Measurements from ENCODE around the gene ELOB.

Gene ELOB

DNA sequence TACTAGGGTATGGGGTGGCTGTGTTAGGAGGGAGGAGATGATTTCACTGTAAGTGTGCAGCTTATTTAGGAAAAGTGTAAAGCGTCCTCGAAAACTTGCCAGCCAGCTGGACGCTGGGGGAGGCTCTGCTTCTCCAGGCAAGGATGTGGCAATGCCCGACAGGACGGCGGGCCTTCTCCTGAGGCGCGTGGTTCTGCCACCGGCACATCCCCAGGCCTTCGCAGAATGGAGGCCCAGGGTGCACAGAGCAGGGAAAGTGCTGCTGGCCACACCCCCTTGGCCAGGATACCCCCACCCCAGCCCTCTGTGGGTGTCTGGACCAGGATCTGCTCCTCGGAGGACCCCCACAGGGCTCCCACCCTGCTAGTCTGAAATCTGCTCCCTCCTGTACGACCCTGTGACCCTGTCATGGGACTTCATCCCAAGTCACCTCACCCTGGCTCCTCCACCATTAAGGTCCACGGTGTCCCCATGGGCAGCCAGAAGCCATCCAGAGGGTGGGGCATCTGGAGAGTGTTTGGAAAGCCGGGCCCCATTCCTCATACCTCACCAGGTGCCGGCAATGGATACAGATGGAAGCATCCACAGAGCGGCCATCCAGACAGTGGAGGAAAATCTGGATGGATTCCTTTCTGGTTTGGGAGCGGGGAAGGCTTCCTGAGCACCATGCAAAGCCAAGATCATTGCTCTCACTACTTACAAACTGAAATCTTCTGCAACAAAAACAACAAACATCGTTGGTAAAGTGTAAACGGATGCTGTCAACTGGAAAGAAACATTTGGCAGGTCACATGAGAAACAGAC, 33.9 kb downstream of the ELOB start:
- H3K27ac ChIP-seq (ENCODE audit: low read depth, low read length): no peak overlapping the region
- no peaks in the 10 kb centered on the region for H3K4me1 ChIP-seq (ENCODE audit: control insufficient read depth, insufficient read depth, low read length, unreplicated experiment)
- H3K36me3 ChIP-seq (ENCODE audit: insufficient read depth, low read length): no peaks in the 10 kb centered on the region
- H3K79me2 ChIP-seq (ENCODE audit: control insufficient read depth, insufficient read depth, low read length, unreplicated experiment): no peaks in the 10 kb centered on the region
- H3K4me3 ChIP-seq (ENCODE audit: low read depth, low read length): no peak overlapping the region
- H2AFZ ChIP-seq (ENCODE audit: low read length, unreplicated experiment): no peak overlapping the region
- H3K27me3 ChIP-seq (ENCODE audit: insufficient read depth, low read length): no peaks in the 10 kb centered on the region

DNA sequence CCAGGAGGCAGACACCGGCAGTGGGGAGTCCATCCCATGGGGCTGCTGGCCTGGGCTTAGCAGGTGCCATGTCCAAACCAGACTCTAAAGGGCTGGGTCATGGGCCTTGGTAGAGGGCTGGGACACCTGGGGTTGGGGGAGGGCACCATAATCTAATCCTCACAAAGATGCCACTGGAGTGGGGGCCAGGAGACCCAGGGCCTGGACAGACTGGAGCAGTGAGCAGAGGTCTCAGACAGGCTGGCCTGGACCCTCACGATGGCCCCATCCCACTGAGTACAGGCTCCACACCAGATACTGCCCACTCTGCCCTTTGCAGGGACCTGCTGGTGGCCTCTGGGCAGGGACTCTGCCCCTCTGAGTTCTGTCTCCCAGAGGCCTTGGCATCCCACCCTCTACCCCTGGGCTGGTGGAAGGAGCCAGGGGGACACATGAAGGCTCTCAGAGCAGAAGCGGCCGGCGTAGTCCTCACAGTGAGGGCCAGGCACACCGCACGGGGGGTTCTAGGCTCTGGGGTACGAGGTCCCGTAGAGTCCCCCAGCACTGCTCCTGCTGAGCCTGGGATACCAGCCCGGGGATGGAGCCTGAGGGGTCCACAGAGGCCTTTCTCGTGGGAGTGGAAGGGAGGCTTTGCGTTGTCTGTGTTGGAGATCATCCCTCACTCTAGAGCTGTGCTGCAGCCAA, 34.6 kb downstream of the ELOB start:
- H3K36me3 ChIP-seq (ENCODE audit: insufficient read depth, low read length): no peaks in the 10 kb centered on the region
- no peak overlapping the region for H3K4me3 ChIP-seq (ENCODE audit: low read depth, low read length)
- no peaks in the 10 kb centered on the region for H3K79me2 ChIP-seq (ENCODE audit: control insufficient read depth, insufficient read depth, low read length, unreplicated experiment)
- H3K4me1 ChIP-seq (ENCODE audit: control insufficient read depth, insufficient read depth, low read length, unreplicated experiment): no peaks in the 10 kb centered on the region
- H2AFZ ChIP-seq (ENCODE audit: low read length, unreplicated experiment): no peak overlapping the region
- no peak overlapping the region for H3K27ac ChIP-seq (ENCODE audit: low read depth, low read length)
- H3K27me3 ChIP-seq (ENCODE audit: insufficient read depth, low read length): no peaks in the 10 kb centered on the region

DNA sequence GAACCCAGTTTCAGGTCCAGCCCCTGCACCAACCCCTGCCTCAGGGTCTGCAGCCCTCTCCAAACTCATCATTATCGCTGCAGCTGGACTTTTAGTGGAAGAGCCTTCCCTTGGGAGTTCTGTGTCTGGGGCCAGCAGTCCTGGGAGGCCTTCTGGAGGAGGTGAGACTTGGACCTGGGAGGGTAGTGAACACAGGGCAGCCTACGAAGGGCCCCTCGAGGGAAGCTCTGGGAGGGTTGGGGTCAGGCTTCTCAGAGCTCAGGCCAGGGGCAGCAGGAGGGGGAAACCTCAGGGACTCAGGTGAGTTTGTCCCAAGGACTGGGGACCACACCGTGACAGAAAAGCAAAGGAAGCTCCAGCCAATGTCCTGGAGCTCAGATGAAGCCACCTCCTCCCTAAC, 35.9 kb downstream of the ELOB start:
- Histone ChIP-seq H3K4me3 (ENCODE audit: low read depth, low read length) (no peak overlapping the region), H3K27ac (ENCODE audit: low read depth, low read length) (no peak overlapping the region), H3K27me3 (ENCODE audit: insufficient read depth, low read length) (no peaks in the 10 kb centered on the region), H3K36me3 (ENCODE audit: insufficient read depth, low read length) (no peaks in the 10 kb centered on the region), H3K4me1 (ENCODE audit: control insufficient read depth, insufficient read depth, low read length, unreplicated experiment) (no peaks in the 10 kb centered on the region), H2AFZ (ENCODE audit: low read length, unreplicated experiment) (no peak overlapping the region), H3K79me2 (ENCODE audit: control insufficient read depth, insufficient read depth, low read length, unreplicated experiment) (no peaks in the 10 kb centered on the region)

DNA sequence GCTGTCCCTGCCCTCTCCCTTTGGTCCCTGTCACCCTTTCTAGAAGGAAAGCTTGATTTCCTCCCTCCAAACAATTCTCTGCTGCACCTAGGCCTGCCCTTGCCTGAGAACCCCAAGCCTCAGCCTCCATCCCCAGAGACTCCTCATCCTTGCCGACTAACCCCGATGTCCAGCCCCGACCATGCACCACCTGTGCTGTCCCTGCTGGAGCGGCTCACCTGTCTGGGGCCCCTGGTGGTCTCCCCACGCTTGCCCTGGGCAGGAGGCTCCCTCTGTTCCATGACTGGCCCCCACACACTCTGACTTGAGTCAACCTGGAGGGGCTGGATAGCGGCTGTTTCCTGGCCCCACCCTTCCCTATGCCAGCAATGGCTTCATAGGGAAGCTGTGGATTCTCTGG, 36.6 kb downstream of the ELOB start:
- no peaks in the 10 kb centered on the region for H3K36me3 ChIP-seq (ENCODE audit: insufficient read depth, low read length)
- H2AFZ ChIP-seq (ENCODE audit: low read length, unreplicated experiment): no peak overlapping the region
- H3K27ac ChIP-seq (ENCODE audit: low read depth, low read length): no peak overlapping the region
- H3K4me1 ChIP-seq (ENCODE audit: control insufficient read depth, insufficient read depth, low read length, unreplicated experiment): no peaks in the 10 kb centered on the region
- H3K27me3 ChIP-seq (ENCODE audit: insufficient read depth, low read length): no peaks in the 10 kb centered on the region
- no peak overlapping the region for H3K4me3 ChIP-seq (ENCODE audit: low read depth, low read length)
- H3K79me2 ChIP-seq (ENCODE audit: control insufficient read depth, insufficient read depth, low read length, unreplicated experiment): no peaks in the 10 kb centered on the region

DNA sequence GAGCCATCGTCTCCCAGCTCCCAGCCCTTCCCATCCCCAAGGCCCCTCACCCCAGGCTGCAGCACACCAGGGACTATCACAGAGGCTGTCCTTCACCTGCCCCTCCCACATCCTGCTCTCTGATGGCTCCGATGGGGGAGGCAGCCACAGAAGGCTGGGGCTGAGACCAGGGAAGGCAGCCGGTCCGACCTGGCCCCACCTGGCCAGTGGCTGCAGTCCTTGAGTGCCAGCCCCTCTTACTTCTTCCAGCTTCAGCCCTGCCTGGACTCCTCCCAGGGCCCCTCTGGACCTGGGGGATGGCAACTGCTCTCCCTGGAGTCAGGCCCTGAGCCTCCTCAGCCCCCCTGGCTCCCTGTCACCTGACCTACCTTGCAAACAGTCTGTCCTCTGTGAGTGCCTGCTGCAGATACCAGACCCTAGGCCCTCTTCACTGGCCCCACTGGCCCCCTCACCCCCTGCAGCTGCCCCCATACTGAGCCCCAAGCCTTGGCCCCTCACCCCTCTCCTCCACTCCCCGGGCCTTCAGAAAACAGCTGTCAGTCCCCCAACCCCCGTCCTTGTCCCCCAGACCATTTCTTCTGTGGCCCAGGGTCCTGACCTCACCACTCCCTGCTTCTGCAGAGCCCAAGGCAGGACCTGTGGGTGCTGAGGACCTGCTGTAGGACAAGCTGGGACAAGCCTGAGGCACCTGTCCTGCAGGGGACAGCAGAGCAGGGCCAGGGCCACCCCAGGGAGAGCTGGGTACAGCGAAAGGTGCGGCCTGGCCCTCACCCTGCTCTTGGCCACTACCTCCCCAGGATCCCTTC, 37.3 kb downstream of the ELOB start:
- no peaks in the 10 kb centered on the region for H3K79me2 ChIP-seq (ENCODE audit: control insufficient read depth, insufficient read depth, low read length, unreplicated experiment)
- no peaks in the 10 kb centered on the region for H3K36me3 ChIP-seq (ENCODE audit: insufficient read depth, low read length)
- H3K27me3 ChIP-seq (ENCODE audit: insufficient read depth, low read length): no peaks in the 10 kb centered on the region
- H3K27ac ChIP-seq (ENCODE audit: low read depth, low read length): no peak overlapping the region
- no peaks in the 10 kb centered on the region for H3K4me1 ChIP-seq (ENCODE audit: control insufficient read depth, insufficient read depth, low read length, unreplicated experiment)
- H2AFZ ChIP-seq (ENCODE audit: low read length, unreplicated experiment): no peak overlapping the region
- no peak overlapping the region for H3K4me3 ChIP-seq (ENCODE audit: low read depth, low read length)

DNA sequence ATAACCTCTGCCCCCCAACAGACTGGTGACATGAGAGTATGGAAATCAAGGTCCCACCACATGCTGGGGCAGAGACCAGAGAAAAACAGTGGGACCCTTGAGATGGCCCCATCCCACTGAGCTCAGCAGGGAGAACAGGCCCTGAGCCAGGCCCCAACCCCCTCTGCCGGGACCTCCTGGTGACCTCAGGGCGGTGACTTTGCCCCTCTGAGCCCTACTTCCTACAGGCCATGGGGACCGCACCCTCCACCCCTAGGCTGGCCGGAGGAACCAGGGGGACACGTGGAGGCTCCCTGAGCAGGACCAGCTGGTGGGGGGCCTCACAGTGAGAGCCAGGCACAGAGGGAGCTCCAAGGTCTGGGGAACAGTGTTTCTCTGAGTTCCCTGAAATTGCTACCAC, 38.5 kb downstream of the ELOB start:
- H3K4me3 ChIP-seq (ENCODE audit: low read depth, low read length): no peak overlapping the region
- H3K27ac ChIP-seq (ENCODE audit: low read depth, low read length): no peak overlapping the region
- no peaks in the 10 kb centered on the region for H3K27me3 ChIP-seq (ENCODE audit: insufficient read depth, low read length)
- H3K36me3 ChIP-seq (ENCODE audit: insufficient read depth, low read length): no peaks in the 10 kb centered on the region
- H2AFZ ChIP-seq (ENCODE audit: low read length, unreplicated experiment): no peak overlapping the region
- H3K4me1 ChIP-seq (ENCODE audit: control insufficient read depth, insufficient read depth, low read length, unreplicated experiment): no peaks in the 10 kb centered on the region
- H3K79me2 ChIP-seq (ENCODE audit: control insufficient read depth, insufficient read depth, low read length, unreplicated experiment): no peaks in the 10 kb centered on the region

DNA sequence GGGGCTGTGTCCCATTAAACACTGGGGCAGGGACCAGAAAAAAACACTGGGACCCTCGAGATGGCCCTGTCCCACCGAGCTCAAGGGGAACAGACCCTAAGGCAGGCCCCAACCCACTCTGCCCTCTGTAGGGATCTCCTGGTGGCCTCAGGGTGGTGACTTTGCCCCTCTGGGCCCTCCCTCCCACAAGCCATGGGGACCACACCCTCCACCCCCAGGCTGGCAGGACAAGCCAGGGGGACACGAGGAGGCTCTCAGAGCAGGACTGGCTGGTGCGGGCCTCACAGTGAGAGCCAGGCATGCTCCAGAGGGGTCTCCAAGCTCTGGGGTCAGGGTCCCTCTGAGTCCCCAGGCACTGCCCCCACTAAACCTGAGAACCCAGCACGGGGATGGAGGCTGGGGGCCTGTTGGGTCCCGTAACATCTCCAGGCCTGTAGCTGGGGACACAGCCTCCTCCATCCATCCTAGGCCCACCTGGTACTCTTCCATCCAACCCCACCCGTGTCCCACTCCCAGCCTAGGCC, 39.1 kb downstream of the ELOB start:
- H3K36me3 ChIP-seq (ENCODE audit: insufficient read depth, low read length): no peaks in the 10 kb centered on the region
- no peaks in the 10 kb centered on the region for H3K79me2 ChIP-seq (ENCODE audit: control insufficient read depth, insufficient read depth, low read length, unreplicated experiment)
- no peak overlapping the region for H2AFZ ChIP-seq (ENCODE audit: low read length, unreplicated experiment)
- H3K4me1 ChIP-seq (ENCODE audit: control insufficient read depth, insufficient read depth, low read length, unreplicated experiment): no peaks in the 10 kb centered on the region
- H3K27ac ChIP-seq (ENCODE audit: low read depth, low read length): no peak overlapping the region
- H3K4me3 ChIP-seq (ENCODE audit: low read depth, low read length): no peak overlapping the region
- no peaks in the 10 kb centered on the region for H3K27me3 ChIP-seq (ENCODE audit: insufficient read depth, low read length)

DNA sequence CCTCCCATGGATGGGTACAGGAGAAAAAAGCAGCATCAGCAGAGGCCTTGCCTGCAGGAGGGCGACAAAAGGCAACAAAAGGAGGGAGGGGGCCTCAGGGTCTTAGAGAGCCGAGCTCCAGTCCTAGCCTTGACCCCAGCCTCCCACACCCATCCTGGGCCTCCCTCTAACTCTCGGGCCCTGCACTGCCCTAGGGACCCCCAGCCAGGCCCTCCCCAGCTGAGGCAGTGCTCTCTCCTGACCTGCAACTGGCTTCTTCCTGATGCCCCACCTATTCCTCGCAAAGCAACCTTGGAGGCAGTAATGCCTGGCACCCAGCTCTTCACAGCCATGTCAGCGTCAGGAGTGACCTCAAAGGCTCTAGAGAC, 39.9 kb downstream of the ELOB start:
- H3K79me2 ChIP-seq (ENCODE audit: control insufficient read depth, insufficient read depth, low read length, unreplicated experiment): no peaks in the 10 kb centered on the region
- no peaks in the 10 kb centered on the region for H3K27me3 ChIP-seq (ENCODE audit: insufficient read depth, low read length)
- no peaks in the 10 kb centered on the region for H3K36me3 ChIP-seq (ENCODE audit: insufficient read depth, low read length)
- no peak overlapping the region for H3K27ac ChIP-seq (ENCODE audit: low read depth, low read length)
- no peaks in the 10 kb centered on the region for H3K4me1 ChIP-seq (ENCODE audit: control insufficient read depth, insufficient read depth, low read length, unreplicated experiment)
- H2AFZ ChIP-seq (ENCODE audit: low read length, unreplicated experiment): no peak overlapping the region
- H3K4me3 ChIP-seq (ENCODE audit: low read depth, low read length): no peak overlapping the region

DNA sequence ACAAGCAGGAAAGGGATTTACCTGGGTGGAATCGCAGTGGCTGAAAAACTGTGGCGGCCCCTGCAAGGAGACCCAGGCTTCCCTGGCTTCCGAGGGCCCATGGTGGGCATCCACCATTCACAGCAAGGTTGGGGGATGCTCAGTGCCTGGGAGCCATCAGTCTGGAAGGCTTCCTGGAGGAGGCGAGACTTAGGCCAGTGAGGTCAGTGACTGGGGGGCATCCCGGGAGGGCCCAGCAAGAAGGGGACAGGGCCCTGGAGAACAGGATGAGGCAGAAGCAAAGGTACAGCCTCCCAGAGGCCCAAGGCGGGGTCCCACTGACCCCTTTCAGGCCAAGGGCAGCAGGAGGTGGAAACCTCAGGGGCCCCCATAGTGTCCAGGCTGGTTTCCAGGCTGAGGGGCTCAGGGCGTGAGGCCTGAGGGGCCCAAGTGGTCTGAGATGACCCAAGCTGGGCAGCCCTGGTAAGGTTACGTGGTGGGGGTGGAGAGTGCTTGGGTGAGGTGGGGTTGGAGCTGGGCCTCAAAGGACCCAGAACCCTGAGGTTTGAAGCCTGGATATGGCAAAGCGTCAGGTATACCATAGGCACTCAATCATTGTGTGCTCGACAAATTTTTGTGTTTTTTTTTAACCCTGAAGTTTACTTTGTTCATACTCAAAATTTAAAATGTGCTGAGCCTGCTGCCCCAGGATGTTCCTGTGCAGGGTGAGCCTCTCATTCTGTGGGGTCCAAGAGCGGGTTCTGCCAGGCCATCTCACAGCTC, 40.4 kb downstream of the ELOB start:
- no peak overlapping the region for H2AFZ ChIP-seq (ENCODE audit: low read length, unreplicated experiment)
- no peaks in the 10 kb centered on the region for H3K4me1 ChIP-seq (ENCODE audit: control insufficient read depth, insufficient read depth, low read length, unreplicated experiment)
- no peaks in the 10 kb centered on the region for H3K79me2 ChIP-seq (ENCODE audit: control insufficient read depth, insufficient read depth, low read length, unreplicated experiment)
- no peaks in the 10 kb centered on the region; the same call in 1 of the 2 replicates for H3K27me3 ChIP-seq (ENCODE audit: insufficient read depth, low read length)
- no peaks in the 10 kb centered on the region for H3K36me3 ChIP-seq (ENCODE audit: insufficient read depth, low read length)
- no peak overlapping the region for H3K4me3 ChIP-seq (ENCODE audit: low read depth, low read length)
- H3K27ac ChIP-seq (ENCODE audit: low read depth, low read length): no peak overlapping the region

DNA sequence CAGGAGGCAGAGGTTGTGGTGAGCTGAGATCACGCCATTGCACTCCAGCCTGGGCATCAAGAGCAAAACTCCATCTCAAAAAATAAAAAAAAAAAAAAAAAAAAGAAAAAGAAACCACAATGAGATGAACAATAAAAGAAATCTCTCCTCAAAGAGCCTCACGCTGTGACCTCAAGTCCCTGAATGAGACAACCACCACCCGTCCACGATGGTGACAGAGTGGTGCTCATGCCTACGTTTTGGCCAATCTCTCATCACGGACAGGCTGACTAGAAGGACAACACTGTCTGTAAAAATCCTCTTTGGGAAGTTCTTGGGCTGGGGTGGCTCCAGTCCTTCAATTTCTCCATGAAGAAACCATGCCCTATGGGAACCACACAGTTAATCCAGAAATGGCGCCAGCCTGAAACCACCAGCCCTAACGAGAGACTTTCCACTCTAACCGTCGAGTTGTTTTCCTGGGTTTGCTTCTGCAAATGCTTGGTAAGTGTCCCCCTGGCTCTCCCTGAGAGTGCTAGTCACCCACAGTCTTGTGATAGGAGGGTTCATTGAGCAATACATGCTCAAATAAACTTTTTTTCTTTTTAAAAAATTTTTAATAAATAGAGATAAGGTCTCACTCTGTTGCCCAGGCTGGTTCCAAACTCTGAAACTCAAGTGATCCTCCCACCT, 42.1 kb downstream of the ELOB start:
- no peak overlapping the region for H2AFZ ChIP-seq (ENCODE audit: low read length, unreplicated experiment)
- H3K36me3 ChIP-seq (ENCODE audit: insufficient read depth, low read length): no peaks in the 10 kb centered on the region
- H3K4me1 ChIP-seq (ENCODE audit: control insufficient read depth, insufficient read depth, low read length, unreplicated experiment): no peaks in the 10 kb centered on the region
- H3K79me2 ChIP-seq (ENCODE audit: control insufficient read depth, insufficient read depth, low read length, unreplicated experiment): no peaks in the 10 kb centered on the region
- no peak overlapping the region for H3K4me3 ChIP-seq (ENCODE audit: low read depth, low read length)
- no peaks in the 10 kb centered on the region; the same call in 1 of the 2 replicates for H3K27me3 ChIP-seq (ENCODE audit: insufficient read depth, low read length)
- H3K27ac ChIP-seq (ENCODE audit: low read depth, low read length): no peak overlapping the region

Data from ACC112 (cell line).